Skeletal muscle satellite cell (primary cell): ENCODE measurements around the gene RAPGEF5.

Source experiments
- H3K27me3 ChIP-seq: 2 replicates; pipeline ENCODE4 v1.7.0; 2013; ENCODE audit warnings: low read length; ENCODE audit not compliant: control insufficient read depth, insufficient read depth
- H3K36me3 ChIP-seq: 2 replicates; pipeline ENCODE4 v1.7.0; 2013; ENCODE audit warnings: mild to moderate bottlenecking, control low read depth, low read length; ENCODE audit not compliant: insufficient read depth
- H3K4me1 ChIP-seq: 2 replicates; pipeline ENCODE4 v1.7.0; 2013; ENCODE audit warnings: low read length; ENCODE audit not compliant: control insufficient read depth, insufficient read depth
- H3K4me2 ChIP-seq: 2 replicates; pipeline ENCODE4 v1.7.0; 2013; ENCODE audit warnings: mild to moderate bottlenecking, low read length
- H3K4me3 ChIP-seq: 2 replicates; pipeline ENCODE4 v1.7.0; 2013; ENCODE audit warnings: low read length
- H3K9ac ChIP-seq: 2 replicates; pipeline ENCODE4 v1.7.0; 2013; ENCODE audit warnings: mild to moderate bottlenecking, low read depth, low read length, moderate library complexity
- H3K9me3 ChIP-seq: replicated peaks from 2 replicates; pipeline ENCODE4 v1.7.0; 2013; ENCODE audit warnings: mild to moderate bottlenecking, control low read depth, low read length

The RAPGEF5 gene

GRCh38 chr7:22377703-22378102 lies 20.7 kb upstream of the RAPGEF5 start:
- Histone ChIP-seq H3K4me2 (no peak overlapping the region), H3K4me1 (no peaks in the 10 kb centered on the region), H3K9ac (no peak overlapping the region), H3K27me3 (no peaks in the 10 kb centered on the region), H3K36me3 (no peaks in the 10 kb centered on the region), H3K4me3 (no peak overlapping the region), H3K9me3 (no peaks in the 10 kb centered on the region)

GRCh38 chr7:22375359-22376048 lies 18.6 kb upstream of the RAPGEF5 start:
- Histone ChIP-seq H3K4me2 (no peak overlapping the region), H3K27me3 (no peaks in the 10 kb centered on the region), H3K4me1 (no peaks in the 10 kb centered on the region), H3K9me3 (no peaks in the 10 kb centered on the region), H3K36me3 (no peaks in the 10 kb centered on the region), H3K4me3 (no peak overlapping the region), H3K9ac (no peak overlapping the region)

- H3K4me3 ChIP-seq = no peak overlapping the region
- H3K9me3 ChIP-seq = no peaks in the 10 kb centered on the region
- no peaks in the 10 kb centered on the region for H3K27me3 ChIP-seq
- H3K36me3 ChIP-seq = no peaks in the 10 kb centered on the region
- H3K4me1 ChIP-seq = no peaks in the 10 kb centered on the region
- no peak overlapping the region for H3K9ac ChIP-seq
- H3K4me2 ChIP-seq = no peak overlapping the region
Measured at GRCh38 chr7:22373911-22374310, 17.0 kb upstream of the RAPGEF5 start.

- Histone ChIP-seq H3K36me3 (no peaks in the 10 kb centered on the region), H3K9ac (no peak overlapping the region), H3K9me3 (no peaks in the 10 kb centered on the region), H3K4me2 (no peak overlapping the region), H3K4me3 (no peak overlapping the region), H3K27me3 (no peaks in the 10 kb centered on the region), H3K4me1 (no peaks in the 10 kb centered on the region)
Measured at GRCh38 chr7:22373388-22373787, 16.4 kb upstream of the RAPGEF5 start.

GRCh38 chr7:22372863-22373262 lies 15.9 kb upstream of the RAPGEF5 start:
- Histone ChIP-seq H3K9me3 (no peaks in the 10 kb centered on the region), H3K9ac (no peak overlapping the region), H3K4me3 (no peak overlapping the region), H3K4me2 (no peak overlapping the region), H3K36me3 (no peaks in the 10 kb centered on the region), H3K4me1 (no peaks in the 10 kb centered on the region), H3K27me3 (no peaks in the 10 kb centered on the region)

GRCh38 chr7:22371878-22372277 lies 14.9 kb upstream of the RAPGEF5 start:
- Histone ChIP-seq H3K4me1 (no peaks in the 10 kb centered on the region), H3K4me3 (no peak overlapping the region), H3K9ac (no peak overlapping the region), H3K36me3 (no peaks in the 10 kb centered on the region), H3K27me3 (no peaks in the 10 kb centered on the region), H3K9me3 (no peaks in the 10 kb centered on the region), H3K4me2 (no peak overlapping the region)

DNA sequence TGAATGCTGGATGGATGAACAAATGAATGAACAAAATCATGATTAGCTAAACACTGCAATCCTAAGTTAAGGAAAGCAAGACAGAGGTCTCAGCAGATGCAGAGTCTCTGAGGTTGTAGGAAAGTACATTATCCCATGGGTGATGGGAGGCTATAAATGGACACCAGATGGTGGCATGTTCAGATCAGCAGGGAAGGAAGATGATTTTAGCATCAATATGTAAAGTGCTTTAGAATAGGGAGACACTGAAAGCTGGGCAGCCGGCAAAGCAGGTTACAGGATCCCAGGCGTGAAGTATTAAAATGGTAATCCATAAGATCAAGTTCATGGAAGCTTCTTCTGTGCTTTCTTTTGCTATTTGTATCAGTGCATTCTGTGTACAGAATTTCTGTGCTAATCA lies 7.9 kb upstream of the RAPGEF5 start:
- Histone ChIP-seq H3K27me3 (peaks cover 3% of the 10 kb centered on the region), H3K9me3 (no peaks in the 10 kb centered on the region), H3K9ac (no peak overlapping the region), H3K4me2 (no peak overlapping the region), H3K4me3 (no peak overlapping the region), H3K4me1 (no peaks in the 10 kb centered on the region), H3K36me3 (no peaks in the 10 kb centered on the region)

- Histone ChIP-seq H3K9me3 (no peaks in the 10 kb centered on the region), H3K4me2 (no peak overlapping the region), H3K36me3 (no peaks in the 10 kb centered on the region), H3K4me1 (no peaks in the 10 kb centered on the region), H3K9ac (no peak overlapping the region), H3K4me3 (no peak overlapping the region), H3K27me3 (peaks cover 3% of the 10 kb centered on the region)
Measured at GRCh38 chr7:22363756-22364422, 6.9 kb upstream of the RAPGEF5 start.

GRCh38 chr7:22361795-22362194 lies 4.8 kb upstream of the RAPGEF5 start:
- Histone ChIP-seq H3K27me3 (peaks cover 7% of the 10 kb centered on the region), H3K4me3 (no peak overlapping the region)

DNA sequence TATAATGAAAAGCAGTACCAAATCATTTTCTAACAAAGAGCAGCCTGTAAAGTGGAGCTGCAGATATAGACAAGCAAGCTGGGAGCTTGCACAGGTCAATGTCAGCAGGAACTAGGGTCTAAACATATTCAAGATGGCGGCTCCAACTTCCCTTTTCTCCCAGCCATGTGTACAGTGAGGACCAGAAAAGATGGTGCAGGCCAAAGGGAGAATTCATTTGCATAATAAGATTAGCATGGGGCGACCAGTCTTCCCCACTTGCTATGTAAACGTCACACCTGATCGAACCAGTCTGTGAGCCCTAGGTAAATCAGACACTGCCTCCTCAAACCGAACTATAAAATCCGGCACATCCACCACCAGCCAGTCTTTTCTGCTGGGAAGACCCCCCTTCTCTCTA lies 4.4 kb upstream of the RAPGEF5 start:
- H3K36me3 ChIP-seq = no peaks in the 10 kb centered on the region
- H3K4me2 ChIP-seq = no peak overlapping the region
- peaks cover 7% of the 10 kb centered on the region for H3K27me3 ChIP-seq
- no peak overlapping the region for H3K9ac ChIP-seq
- no peaks in the 10 kb centered on the region for H3K9me3 ChIP-seq
- peaks cover 5% of the 10 kb centered on the region for H3K4me1 ChIP-seq
- no peak overlapping the region for H3K4me3 ChIP-seq

More at GRCh38 chr7:22361795-22362194, 4.8 kb upstream of the RAPGEF5 start:
- Histone ChIP-seq H3K36me3 (no peaks in the 10 kb centered on the region), H3K4me1 (peaks cover 5% of the 10 kb centered on the region), H3K4me2 (no peak overlapping the region), H3K9ac (no peak overlapping the region), H3K9me3 (no peaks in the 10 kb centered on the region)

GRCh38 chr7:22358820-22359697 lies 2.1 kb upstream of the RAPGEF5 start:
- no peak overlapping the region for H3K4me3 ChIP-seq
- H3K27me3 ChIP-seq = peaks cover 13% of the 10 kb centered on the region
- no peak overlapping the region for H3K9ac ChIP-seq
- H3K9me3 ChIP-seq = peaks cover 7% of the 10 kb centered on the region
- peaks cover 5% of the 10 kb centered on the region for H3K4me1 ChIP-seq
- H3K4me2 ChIP-seq = no peak overlapping the region
- no peaks in the 10 kb centered on the region for H3K36me3 ChIP-seq
